WI38 (cell line): ENCODE data around the gene NOG.

Source experiments
- H3K4me3 ChIP-seq: 2 replicates; pipeline ENCODE4 v1.5.1; 2011; ENCODE audit warnings: low read depth, mild to moderate bottlenecking, control low read depth, low read length
- TF ChIP-seq, protein P1 (sequence below): IDR thresholded peaks from 2 replicates; pipeline ENCODE4 v1.5.1; 2012; ENCODE audit warnings: low read depth, mild to moderate bottlenecking, control low read depth, low read length

Gene NOG

DNA sequence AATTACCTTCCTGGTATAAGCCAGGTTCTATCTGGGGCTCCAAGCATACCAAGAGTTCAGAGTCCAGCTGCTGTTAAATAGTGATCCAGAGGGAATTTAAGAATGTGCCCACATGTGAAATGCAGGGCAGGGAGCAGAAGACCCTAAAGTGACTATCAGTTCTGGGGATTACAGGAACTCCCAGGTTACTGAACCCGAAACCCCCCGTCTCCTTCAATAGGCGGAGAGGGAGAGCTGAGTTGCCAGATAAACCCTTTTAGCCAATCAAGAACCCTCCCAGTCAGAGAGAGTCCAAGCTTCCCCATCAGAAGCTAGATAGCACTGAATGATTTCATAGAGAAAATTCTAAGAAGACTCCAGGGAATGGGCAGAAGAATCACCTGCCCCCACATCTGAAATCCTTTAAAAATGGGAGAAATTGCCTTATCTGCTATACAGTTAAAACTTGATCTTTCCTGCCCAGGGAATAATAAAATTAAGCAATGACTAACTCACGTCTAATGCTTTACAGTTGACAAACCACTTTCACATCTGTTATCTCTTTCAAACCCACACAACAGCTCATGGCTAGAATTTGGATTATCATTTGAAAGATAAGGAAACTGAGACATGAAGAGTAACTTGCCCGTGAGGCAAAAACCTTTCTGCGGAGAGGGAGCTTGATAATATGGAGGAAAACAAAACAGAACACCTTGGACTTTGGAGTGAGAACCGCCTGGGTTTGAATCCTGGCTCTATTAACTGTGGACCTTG is 10.2 kb downstream of the NOG start:
- TF ChIP-seq, protein P1, sequence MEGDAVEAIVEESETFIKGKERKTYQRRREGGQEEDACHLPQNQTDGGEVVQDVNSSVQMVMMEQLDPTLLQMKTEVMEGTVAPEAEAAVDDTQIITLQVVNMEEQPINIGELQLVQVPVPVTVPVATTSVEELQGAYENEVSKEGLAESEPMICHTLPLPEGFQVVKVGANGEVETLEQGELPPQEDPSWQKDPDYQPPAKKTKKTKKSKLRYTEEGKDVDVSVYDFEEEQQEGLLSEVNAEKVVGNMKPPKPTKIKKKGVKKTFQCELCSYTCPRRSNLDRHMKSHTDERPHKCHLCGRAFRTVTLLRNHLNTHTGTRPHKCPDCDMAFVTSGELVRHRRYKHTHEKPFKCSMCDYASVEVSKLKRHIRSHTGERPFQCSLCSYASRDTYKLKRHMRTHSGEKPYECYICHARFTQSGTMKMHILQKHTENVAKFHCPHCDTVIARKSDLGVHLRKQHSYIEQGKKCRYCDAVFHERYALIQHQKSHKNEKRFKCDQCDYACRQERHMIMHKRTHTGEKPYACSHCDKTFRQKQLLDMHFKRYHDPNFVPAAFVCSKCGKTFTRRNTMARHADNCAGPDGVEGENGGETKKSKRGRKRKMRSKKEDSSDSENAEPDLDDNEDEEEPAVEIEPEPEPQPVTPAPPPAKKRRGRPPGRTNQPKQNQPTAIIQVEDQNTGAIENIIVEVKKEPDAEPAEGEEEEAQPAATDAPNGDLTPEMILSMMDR, result no peak
- no peak overlapping the region for H3K4me3 ChIP-seq

DNA sequence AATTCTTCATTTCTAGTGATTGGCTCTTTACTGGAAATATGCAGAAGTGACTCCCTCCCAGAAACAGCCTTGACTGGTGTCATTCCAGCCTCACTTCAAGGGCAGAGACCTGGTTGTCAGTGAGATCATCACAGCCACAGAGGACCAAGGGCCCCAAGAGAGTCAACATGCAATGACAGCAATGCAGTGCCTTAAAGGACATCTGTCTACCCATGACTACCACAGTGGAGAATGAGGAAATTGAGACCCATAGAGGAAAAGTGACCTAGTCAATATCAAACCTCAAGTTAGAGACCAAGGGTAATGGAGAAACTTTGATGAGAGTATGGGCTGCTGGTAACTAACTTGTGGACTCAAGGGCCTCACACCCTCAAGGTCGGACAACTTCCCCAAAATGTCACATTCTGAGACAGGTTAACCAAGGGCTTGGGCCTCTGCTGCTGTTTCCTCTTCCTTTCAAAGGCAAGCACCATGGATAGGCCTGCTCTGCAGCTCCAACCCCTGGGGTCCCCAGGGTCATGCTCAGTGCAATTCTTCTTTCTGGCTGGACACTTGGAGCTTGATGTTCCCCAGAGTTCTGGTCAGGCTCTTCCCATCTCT is 11.3 kb downstream of the NOG start:
- TF ChIP-seq, protein P1, result no peak
- no peak overlapping the region for H3K4me3 ChIP-seq

DNA sequence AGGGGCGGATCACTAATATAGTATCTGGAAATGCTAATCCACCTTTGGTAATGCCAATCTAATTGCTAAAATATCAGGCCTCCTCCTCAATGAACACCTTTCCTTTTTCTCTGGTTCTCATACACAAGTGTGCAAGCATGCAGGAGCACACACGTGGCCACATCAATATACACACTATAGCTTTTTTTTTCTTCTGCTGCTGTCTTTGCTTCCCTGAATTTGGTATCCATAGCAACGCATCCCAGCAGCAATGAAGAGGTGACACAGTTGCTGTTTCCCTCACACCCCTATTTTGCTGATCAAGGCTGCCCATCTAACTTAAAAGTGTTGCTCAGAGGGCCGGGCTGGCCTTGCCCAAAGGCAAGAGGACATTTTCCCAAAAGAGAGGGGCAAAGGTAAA is 15.4 kb downstream of the NOG start:
- H3K4me3 ChIP-seq, result no peak overlapping the region
- TF ChIP-seq, protein P1, result no peak

DNA sequence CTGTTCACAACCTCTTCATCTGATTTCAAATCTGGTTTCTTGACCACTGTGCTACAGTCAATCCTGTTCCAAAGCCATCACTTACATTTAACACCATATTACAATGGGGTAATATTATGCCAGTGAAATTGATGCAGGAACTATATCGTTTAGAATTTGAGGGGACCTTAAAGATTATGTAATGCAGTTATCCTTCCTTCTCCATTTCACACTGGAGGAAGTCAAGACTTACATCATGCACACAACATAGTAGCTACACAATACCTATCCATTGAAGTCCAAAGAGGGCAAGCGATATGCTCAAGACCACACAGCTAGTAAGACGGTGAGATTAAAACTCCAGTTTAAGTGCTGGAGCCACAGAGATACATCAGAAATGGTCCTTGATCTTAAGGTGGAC is 16.8 kb downstream of the NOG start:
- no peak overlapping the region for H3K4me3 ChIP-seq
- TF ChIP-seq, protein P1, result no peak

DNA sequence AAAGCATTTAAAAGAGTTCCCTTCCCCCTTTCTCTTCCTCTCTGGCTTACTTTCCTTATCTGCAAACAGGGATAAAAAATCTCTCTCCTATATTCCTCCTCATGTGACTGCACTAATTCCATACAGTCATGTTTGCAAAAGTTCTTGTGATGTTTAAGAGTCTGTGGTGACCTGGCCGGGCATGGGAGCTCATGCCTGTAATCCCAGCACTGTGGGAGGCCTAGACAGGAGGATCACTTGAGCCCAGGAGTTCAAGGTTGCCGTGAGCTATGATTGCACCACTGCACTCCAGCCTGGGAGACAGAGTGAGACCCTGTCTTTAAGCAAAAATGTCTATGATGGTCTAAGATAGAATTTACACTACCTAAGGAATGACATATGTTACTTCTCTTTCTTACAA is 19.6 kb downstream of the NOG start:
- H3K4me3 ChIP-seq, result no peak overlapping the region
- TF ChIP-seq, protein P1, result no peak

DNA sequence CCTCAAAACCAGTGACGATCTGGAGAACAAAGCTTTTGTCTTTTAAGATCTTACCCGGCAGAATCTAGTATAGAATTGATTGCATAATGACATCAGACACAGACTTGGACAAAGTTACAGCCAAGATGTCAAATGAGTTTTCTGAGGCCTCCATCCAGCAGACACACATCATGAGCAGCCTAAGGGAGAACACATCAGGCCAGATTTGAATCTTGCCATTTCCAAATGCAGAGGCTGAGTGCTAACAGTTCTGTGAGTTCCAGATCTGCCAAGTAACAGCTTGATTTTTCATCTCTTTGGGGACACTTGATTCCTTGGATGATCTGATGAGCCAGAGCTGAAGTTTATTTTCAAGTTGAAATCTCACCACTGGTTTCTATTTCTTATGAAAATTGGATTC is 21.0 kb downstream of the NOG start:
- TF ChIP-seq, protein P1, result no peak
- H3K4me3 ChIP-seq, result no peak overlapping the region

DNA sequence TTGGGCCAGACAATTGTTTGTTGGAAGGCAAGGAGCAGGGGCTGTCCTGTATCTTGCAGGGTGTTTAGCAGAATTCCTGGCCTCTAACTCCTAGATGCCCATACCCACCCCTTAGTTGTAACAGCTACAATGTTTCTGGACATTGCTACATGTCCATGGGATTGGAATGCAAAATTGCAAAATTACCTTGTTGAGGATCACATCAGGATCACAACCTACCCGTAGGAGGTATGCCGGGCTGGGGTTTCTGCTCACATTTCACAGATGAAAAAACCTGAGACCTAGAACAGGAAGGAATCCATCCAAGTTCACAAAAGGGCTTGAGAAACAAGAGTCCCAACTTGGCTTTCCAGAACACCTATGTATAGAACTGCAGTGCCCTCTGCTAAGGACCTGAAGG is 22.7 kb downstream of the NOG start:
- H3K4me3 ChIP-seq, result no peak overlapping the region
- TF ChIP-seq, protein P1, result no peak
